ENCODE data around the gene UMAD1. TPM values are rescaled to one million over a fixed set of nuclear protein-coding genes. Genes with fewer than 3 reads are reported as not detected.

Gene UMAD1
- total and polyA plus RNA-seq, 2 experiments from 2014 or later: 8.4 to 12.4 TPM

DNA sequence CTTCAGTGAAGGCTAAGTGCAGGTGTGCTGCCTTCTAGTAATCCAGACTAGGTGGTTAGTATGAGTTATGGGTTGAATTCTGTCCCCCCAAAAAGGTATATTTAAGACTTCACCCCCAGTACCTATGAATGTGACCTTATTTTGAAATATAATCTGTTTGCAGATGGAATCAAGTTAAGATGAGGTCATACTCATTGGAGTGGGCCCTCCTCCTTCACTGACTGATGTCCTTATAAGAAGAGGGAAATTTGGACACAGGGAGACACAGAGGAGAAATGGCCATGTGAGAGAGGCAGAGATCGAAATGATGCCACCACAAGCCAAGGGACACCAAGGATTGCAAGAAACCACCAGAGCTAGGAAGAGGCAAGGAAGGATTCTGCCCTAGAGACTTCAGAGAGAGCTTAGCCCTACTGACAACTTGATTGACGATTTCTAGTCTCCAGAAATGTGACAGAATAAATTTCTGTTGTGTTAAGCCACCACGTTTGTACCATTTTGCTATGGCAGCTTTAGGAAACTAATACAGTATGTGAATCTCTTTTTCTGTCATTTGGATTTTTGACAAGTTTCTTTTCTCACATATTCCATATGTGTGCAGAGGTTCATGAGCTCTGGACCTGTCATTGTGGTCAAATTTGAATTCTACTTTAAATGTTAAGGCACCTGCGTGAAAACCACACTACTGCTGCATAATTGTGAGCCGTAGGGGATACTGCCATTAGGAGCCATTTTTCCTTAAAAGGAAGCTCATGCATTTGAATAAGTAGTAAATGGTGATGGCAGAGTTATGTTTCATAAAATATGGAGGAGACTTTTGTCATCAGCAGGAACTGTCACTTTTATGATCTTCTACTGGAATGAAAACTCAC is 80.4 kb downstream of the UMAD1 start:
- Mint-ChIP-seq H3K27me3 (ENCODE audit: insufficient read depth, low read depth, poor library complexity) (no peaks in the 10 kb centered on the region), H3K27ac (no peak overlapping the region), H3K36me3 (ENCODE audit: low read depth) (peaks cover 6% of the 10 kb centered on the region), H3K9me3 (no peaks in the 10 kb centered on the region; the same call in 2 of the 3 replicates), H3K4me1 (peaks cover 5% of the 10 kb centered on the region; the same call in 1 of the 3 replicates), H3K4me3 (no peak overlapping the region)
- DNase-seq (ENCODE audit: low spot score) (no peak), ATAC-seq (no peak)
- Histone ChIP-seq H3K27me3 (ENCODE audit: insufficient read depth) (no peaks in the 10 kb centered on the region), H3F3A (replicated peaks; ENCODE audit: low read depth) (no peaks in the 10 kb centered on the region), H2AFZ (no peak overlapping the region), H3K79me2 (replicated peaks; ENCODE audit: insufficient read depth) (no peaks in the 10 kb centered on the region), H3K9me2 (ENCODE audit: insufficient read depth) (0 out of 2 replicates have a peak, but pooled peaks cover 5% of the 10 kb centered on the region), H3K4me3 (no peak overlapping the region), H4K20me1 (replicated peaks; ENCODE audit: insufficient read depth) (no peaks in the 10 kb centered on the region), H3K4me1 (ENCODE audit: insufficient read depth) (no peaks in the 10 kb centered on the region), H3K27ac (ENCODE audit: low read depth) (no peak overlapping the region), H3K36me3 (ENCODE audit: insufficient read depth) (no peaks in the 10 kb centered on the region), H3K4me2 (no peak overlapping the region)
- TF ChIP-seq CREB1 (CRISPR knock-in tag; IDR thresholded peaks at IDR 0.05; ENCODE audit: low read depth): no peak
- no peak for TF ChIP-seq EZH2 (IDR thresholded peaks at IDR 0.05; ENCODE audit: low read depth, unreplicated experiment)
- no peak for TF ChIP-seq JUNB (IDR thresholded peaks at IDR 0.05; ENCODE audit: unreplicated experiment)
- no peak for TF ChIP-seq ZNF331 (CRISPR knock-in tag; IDR thresholded peaks at IDR 0.05; ENCODE audit: low read depth)
- no peak for TF ChIP-seq POLR2AphosphoS5 (IDR thresholded peaks at IDR 0.05; ENCODE audit: low read depth)
- TF ChIP-seq, protein P1, sequence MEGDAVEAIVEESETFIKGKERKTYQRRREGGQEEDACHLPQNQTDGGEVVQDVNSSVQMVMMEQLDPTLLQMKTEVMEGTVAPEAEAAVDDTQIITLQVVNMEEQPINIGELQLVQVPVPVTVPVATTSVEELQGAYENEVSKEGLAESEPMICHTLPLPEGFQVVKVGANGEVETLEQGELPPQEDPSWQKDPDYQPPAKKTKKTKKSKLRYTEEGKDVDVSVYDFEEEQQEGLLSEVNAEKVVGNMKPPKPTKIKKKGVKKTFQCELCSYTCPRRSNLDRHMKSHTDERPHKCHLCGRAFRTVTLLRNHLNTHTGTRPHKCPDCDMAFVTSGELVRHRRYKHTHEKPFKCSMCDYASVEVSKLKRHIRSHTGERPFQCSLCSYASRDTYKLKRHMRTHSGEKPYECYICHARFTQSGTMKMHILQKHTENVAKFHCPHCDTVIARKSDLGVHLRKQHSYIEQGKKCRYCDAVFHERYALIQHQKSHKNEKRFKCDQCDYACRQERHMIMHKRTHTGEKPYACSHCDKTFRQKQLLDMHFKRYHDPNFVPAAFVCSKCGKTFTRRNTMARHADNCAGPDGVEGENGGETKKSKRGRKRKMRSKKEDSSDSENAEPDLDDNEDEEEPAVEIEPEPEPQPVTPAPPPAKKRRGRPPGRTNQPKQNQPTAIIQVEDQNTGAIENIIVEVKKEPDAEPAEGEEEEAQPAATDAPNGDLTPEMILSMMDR (conservative IDR thresholded peaks at IDR 0.05; ENCODE audit: low read depth in 2 of 2): no peak
- TF ChIP-seq, protein P2, sequence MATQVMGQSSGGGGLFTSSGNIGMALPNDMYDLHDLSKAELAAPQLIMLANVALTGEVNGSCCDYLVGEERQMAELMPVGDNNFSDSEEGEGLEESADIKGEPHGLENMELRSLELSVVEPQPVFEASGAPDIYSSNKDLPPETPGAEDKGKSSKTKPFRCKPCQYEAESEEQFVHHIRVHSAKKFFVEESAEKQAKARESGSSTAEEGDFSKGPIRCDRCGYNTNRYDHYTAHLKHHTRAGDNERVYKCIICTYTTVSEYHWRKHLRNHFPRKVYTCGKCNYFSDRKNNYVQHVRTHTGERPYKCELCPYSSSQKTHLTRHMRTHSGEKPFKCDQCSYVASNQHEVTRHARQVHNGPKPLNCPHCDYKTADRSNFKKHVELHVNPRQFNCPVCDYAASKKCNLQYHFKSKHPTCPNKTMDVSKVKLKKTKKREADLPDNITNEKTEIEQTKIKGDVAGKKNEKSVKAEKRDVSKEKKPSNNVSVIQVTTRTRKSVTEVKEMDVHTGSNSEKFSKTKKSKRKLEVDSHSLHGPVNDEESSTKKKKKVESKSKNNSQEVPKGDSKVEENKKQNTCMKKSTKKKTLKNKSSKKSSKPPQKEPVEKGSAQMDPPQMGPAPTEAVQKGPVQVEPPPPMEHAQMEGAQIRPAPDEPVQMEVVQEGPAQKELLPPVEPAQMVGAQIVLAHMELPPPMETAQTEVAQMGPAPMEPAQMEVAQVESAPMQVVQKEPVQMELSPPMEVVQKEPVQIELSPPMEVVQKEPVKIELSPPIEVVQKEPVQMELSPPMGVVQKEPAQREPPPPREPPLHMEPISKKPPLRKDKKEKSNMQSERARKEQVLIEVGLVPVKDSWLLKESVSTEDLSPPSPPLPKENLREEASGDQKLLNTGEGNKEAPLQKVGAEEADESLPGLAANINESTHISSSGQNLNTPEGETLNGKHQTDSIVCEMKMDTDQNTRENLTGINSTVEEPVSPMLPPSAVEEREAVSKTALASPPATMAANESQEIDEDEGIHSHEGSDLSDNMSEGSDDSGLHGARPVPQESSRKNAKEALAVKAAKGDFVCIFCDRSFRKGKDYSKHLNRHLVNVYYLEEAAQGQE (IDR thresholded peaks at IDR 0.05; ENCODE audit: unreplicated experiment): no peak
- TF ChIP-seq STAT1 (IDR thresholded peaks at IDR 0.05; ENCODE audit: unreplicated experiment): no peak
- TF ChIP-seq, protein P3, sequence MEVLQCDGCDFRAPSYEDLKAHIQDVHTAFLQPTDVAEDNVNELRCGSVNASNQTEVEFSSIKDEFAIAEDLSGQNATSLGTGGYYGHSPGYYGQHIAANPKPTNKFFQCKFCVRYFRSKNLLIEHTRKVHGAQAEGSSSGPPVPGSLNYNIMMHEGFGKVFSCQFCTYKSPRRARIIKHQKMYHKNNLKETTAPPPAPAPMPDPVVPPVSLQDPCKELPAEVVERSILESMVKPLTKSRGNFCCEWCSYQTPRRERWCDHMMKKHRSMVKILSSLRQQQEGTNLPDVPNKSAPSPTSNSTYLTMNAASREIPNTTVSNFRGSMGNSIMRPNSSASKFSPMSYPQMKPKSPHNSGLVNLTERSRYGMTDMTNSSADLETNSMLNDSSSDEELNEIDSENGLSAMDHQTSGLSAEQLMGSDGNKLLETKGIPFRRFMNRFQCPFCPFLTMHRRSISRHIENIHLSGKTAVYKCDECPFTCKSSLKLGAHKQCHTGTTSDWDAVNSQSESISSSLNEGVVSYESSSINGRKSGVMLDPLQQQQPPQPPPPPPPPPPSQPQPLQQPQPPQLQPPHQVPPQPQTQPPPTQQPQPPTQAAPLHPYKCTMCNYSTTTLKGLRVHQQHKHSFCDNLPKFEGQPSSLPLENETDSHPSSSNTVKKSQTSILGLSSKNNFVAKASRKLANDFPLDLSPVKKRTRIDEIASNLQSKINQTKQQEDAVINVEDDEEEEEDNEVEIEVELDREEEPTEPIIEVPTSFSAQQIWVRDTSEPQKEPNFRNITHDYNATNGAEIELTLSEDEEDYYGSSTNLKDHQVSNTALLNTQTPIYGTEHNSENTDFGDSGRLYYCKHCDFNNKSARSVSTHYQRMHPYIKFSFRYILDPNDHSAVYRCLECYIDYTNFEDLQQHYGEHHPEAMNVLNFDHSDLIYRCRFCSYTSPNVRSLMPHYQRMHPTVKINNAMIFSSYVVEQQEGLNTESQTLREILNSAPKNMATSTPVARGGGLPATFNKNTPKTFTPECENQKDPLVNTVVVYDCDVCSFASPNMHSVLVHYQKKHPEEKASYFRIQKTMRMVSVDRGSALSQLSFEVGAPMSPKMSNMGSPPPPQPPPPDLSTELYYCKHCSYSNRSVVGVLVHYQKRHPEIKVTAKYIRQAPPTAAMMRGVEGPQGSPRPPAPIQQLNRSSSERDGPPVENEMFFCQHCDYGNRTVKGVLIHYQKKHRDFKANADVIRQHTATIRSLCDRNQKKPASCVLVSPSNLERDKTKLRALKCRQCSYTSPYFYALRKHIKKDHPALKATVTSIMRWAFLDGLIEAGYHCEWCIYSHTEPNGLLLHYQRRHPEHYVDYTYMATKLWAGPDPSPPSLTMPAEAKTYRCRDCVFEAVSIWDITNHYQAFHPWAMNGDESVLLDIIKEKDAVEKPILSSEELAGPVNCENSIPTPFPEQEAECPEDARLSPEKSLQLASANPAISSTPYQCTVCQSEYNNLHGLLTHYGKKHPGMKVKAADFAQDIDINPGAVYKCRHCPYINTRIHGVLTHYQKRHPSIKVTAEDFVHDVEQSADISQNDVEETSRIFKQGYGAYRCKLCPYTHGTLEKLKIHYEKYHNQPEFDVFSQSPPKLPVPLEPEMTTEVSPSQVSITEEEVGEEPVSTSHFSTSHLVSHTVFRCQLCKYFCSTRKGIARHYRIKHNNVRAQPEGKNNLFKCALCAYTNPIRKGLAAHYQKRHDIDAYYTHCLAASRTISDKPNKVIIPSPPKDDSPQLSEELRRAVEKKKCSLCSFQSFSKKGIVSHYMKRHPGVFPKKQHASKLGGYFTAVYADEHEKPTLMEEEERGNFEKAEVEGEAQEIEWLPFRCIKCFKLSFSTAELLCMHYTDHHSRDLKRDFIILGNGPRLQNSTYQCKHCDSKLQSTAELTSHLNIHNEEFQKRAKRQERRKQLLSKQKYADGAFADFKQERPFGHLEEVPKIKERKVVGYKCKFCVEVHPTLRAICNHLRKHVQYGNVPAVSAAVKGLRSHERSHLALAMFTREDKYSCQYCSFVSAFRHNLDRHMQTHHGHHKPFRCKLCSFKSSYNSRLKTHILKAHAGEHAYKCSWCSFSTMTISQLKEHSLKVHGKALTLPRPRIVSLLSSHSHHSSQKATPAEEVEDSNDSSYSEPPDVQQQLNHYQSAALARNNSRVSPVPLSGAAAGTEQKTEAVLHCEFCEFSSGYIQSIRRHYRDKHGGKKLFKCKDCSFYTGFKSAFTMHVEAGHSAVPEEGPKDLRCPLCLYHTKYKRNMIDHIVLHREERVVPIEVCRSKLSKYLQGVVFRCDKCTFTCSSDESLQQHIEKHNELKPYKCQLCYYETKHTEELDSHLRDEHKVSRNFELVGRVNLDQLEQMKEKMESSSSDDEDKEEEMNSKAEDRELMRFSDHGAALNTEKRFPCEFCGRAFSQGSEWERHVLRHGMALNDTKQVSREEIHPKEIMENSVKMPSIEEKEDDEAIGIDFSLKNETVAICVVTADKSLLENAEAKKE (CRISPR knock-in tag; IDR thresholded peaks at IDR 0.05): no peak
- TF ChIP-seq, protein P4, sequence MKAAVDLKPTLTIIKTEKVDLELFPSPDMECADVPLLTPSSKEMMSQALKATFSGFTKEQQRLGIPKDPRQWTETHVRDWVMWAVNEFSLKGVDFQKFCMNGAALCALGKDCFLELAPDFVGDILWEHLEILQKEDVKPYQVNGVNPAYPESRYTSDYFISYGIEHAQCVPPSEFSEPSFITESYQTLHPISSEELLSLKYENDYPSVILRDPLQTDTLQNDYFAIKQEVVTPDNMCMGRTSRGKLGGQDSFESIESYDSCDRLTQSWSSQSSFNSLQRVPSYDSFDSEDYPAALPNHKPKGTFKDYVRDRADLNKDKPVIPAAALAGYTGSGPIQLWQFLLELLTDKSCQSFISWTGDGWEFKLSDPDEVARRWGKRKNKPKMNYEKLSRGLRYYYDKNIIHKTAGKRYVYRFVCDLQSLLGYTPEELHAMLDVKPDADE (IDR thresholded peaks at IDR 0.05): no peak
- no peak for TF ChIP-seq ZNF114 (CRISPR knock-in tag; IDR thresholded peaks at IDR 0.05)
- TF ChIP-seq EZH2phosphoT487 (IDR thresholded peaks at IDR 0.05; ENCODE audit: unreplicated experiment): no peak
- no peak for TF ChIP-seq NANOG (IDR thresholded peaks at IDR 0.05; ENCODE audit: borderline replicate concordance)
